ENCODE measurements around the gene GMCL1.
A peak's percentile ranks its signal among the peaks of the same experiment; 100 is the strongest.
"Not testable (repeated sequence)": the region's sequence is repeated elsewhere in the genome, so short reads cannot be mapped to it uniquely, and the experiment has no call there.

GMCL1 gene

DNA sequence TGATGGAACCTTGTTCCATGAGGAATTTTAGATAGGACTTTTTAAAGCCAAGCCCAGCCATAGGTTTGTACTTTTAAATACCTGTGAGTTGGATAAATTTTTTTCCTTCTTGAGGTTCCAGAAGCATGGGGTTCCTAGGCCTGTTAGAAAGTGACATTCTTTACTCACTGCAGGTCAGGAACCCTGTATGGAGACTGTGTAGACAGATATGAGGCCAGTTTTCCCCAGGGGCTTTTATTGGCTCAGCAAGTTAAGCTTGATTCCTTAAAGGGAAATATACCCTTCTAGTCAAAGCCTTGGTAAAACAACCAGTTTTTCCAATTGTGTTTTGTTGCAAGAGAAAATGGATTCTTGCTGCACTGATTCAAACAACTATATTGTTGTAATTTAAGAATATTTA is 38.4 kb upstream of the GMCL1 start:
- no peaks in the 10 kb centered on the region for H3K9me3 ChIP-seq (ENCODE audit: control insufficient read depth, insufficient read depth, low read depth, low read length)
- no peak overlapping the region for H3K27ac ChIP-seq (ENCODE audit: low read depth, low read length)
- no peaks in the 10 kb centered on the region for H3K36me3 ChIP-seq (ENCODE audit: control insufficient read depth, insufficient read depth, low read length)
- H3K27me3 ChIP-seq (ENCODE audit: control insufficient read depth, insufficient read depth, low read length), result no peaks in the 10 kb centered on the region
- peaks cover 20% of the 10 kb centered on the region for H3K4me1 ChIP-seq (ENCODE audit: control insufficient read depth, insufficient read depth, low read length)
- H3K9ac ChIP-seq (ENCODE audit: low read length), result no peak overlapping the region
- H3K4me3 ChIP-seq (ENCODE audit: low read depth, low read length), result no peak overlapping the region

GRCh38 chr2:69796174-69796573 is 33.3 kb upstream of the GMCL1 start:
- Histone ChIP-seq H3K27me3 (ENCODE audit: control insufficient read depth, insufficient read depth, low read length) (no peaks in the 10 kb centered on the region), H3K9me3 (ENCODE audit: control insufficient read depth, insufficient read depth, low read depth, low read length) (no peaks in the 10 kb centered on the region), H3K4me3 (ENCODE audit: low read depth, low read length) (no peak overlapping the region), H3K4me1 (ENCODE audit: control insufficient read depth, insufficient read depth, low read length) (peaks cover 25% of the 10 kb centered on the region), H3K36me3 (ENCODE audit: control insufficient read depth, insufficient read depth, low read length) (no peaks in the 10 kb centered on the region), H3K9ac (ENCODE audit: low read length) (no peak overlapping the region), H3K27ac (ENCODE audit: low read depth, low read length) (no peak overlapping the region)

DNA sequence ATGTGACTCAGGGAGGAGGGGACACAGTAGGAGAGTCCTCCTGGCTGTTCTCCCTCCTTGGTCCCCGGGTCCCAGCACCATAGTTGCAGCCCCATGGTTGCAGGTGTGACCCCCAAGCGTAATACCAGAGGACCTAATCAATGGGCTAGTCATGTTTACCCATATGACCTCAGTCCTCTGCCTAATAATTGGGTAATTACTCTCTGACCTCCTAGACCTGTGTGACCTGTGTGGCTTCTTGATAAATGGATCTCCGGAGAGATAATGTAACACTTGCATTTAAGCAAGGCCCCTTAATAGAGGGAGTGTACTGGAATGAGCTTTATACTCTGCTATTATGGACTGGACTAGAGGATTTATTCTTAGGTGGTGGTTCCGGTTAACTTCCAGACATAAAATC is 32.2 kb upstream of the GMCL1 start:
- Histone ChIP-seq H3K27ac (ENCODE audit: low read depth, low read length) (no peak overlapping the region), H3K36me3 (ENCODE audit: control insufficient read depth, insufficient read depth, low read length) (no peaks in the 10 kb centered on the region), H3K9ac (ENCODE audit: low read length) (no peak overlapping the region), H3K9me3 (ENCODE audit: control insufficient read depth, insufficient read depth, low read depth, low read length) (no peaks in the 10 kb centered on the region), H3K4me1 (ENCODE audit: control insufficient read depth, insufficient read depth, low read length) (peaks cover 25% of the 10 kb centered on the region), H3K27me3 (ENCODE audit: control insufficient read depth, insufficient read depth, low read length) (no peaks in the 10 kb centered on the region), H3K4me3 (ENCODE audit: low read depth, low read length) (no peak overlapping the region)

DNA sequence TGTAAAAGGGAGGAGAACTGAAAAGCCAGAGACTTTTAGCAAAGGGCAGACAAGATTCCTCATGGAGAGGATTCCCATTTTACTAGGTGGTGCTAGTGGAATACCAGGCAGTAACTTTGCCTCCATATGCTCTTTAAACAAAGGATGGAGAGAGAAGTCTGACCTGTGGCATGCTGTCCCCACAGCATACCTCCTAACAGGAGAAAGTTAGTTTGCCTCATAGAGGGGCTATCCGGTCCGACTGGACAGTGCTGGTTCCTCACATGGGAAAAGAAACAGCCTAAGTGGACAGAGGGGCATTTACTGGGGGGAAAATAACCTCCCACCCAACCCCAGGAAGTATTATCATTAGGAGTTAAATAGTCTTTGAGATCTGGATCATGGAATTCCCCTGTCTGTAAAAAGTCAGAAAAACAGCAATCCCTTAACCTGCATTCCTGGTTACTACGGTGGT is 31.6 kb upstream of the GMCL1 start:
- Histone ChIP-seq H3K4me3 (ENCODE audit: low read depth, low read length) (peak overlapping the region; percentile 26; the same call in 1 of the 2 replicates), H3K9me3 (ENCODE audit: control insufficient read depth, insufficient read depth, low read depth, low read length) (no peaks in the 10 kb centered on the region), H3K4me1 (ENCODE audit: control insufficient read depth, insufficient read depth, low read length) (peaks cover 25% of the 10 kb centered on the region), H3K27me3 (ENCODE audit: control insufficient read depth, insufficient read depth, low read length) (no peaks in the 10 kb centered on the region), H3K9ac (ENCODE audit: low read length) (peak overlapping the region; percentile 67), H3K27ac (ENCODE audit: low read depth, low read length) (no peak overlapping the region; the same call in 1 of the 2 replicates), H3K36me3 (ENCODE audit: control insufficient read depth, insufficient read depth, low read length) (no peaks in the 10 kb centered on the region)

GRCh38 chr2:69798290-69798908 is 31.1 kb upstream of the GMCL1 start:
- H3K4me1 ChIP-seq (ENCODE audit: control insufficient read depth, insufficient read depth, low read length), result peaks cover 25% of the 10 kb centered on the region
- H3K27ac ChIP-seq (ENCODE audit: low read depth, low read length), result peak overlapping the region; percentile 73; the same call in 1 of the 2 replicates
- peak overlapping the region; percentile 26; the same call in 1 of the 2 replicates for H3K4me3 ChIP-seq (ENCODE audit: low read depth, low read length)
- H3K9ac ChIP-seq (ENCODE audit: low read length), result peak overlapping the region; percentile 67
- no peaks in the 10 kb centered on the region for H3K9me3 ChIP-seq (ENCODE audit: control insufficient read depth, insufficient read depth, low read depth, low read length)
- no peaks in the 10 kb centered on the region for H3K27me3 ChIP-seq (ENCODE audit: control insufficient read depth, insufficient read depth, low read length)
- no peaks in the 10 kb centered on the region for H3K36me3 ChIP-seq (ENCODE audit: control insufficient read depth, insufficient read depth, low read length)

DNA sequence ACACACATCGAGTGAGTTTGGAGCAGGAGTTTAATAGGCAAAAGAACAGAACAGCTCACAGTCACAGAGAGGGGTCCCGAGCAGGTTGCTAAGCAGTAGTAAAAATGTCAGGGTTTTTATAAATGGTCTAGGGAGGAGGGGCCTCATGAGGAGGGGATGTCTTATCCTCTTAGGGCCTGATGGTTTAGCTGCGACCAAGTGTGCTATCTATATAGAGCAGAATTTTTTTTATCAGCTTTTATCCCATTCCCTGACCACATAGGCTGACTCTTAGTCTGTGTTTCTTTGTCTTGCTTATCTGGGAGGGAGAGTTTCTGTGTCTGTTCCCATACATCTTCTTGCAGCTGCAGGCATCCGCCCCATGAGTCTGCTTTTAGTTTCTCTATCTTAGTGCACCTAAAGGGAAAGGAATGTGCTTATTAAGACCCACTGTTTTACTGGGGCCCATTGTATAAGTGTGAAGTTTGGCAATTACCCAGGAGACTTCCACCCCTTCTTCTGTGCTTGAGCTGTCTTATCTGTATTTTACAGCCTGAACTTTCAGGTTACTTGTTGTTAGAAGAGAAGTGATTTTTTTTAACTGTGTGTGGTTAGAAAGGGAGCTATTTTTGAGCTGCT is 30.4 kb upstream of the GMCL1 start:
- peak overlapping the region; percentile 67 for H3K9ac ChIP-seq (ENCODE audit: low read length)
- H3K4me1 ChIP-seq (ENCODE audit: control insufficient read depth, insufficient read depth, low read length), result peaks cover 25% of the 10 kb centered on the region
- H3K9me3 ChIP-seq (ENCODE audit: control insufficient read depth, insufficient read depth, low read depth, low read length), result no peaks in the 10 kb centered on the region
- H3K27me3 ChIP-seq (ENCODE audit: control insufficient read depth, insufficient read depth, low read length), result no peaks in the 10 kb centered on the region
- peak overlapping the region; percentile 73; the same call in 1 of the 2 replicates for H3K27ac ChIP-seq (ENCODE audit: low read depth, low read length)
- H3K4me3 ChIP-seq (ENCODE audit: low read depth, low read length), result peak overlapping the region; percentile 26; the same call in 1 of the 2 replicates
- H3K36me3 ChIP-seq (ENCODE audit: control insufficient read depth, insufficient read depth, low read length), result no peaks in the 10 kb centered on the region

- H3K36me3 ChIP-seq (ENCODE audit: control insufficient read depth, insufficient read depth, low read length), result 0 out of 2 replicates have a peak, but pooled peaks cover 4% of the 10 kb centered on the region
Observed at GRCh38 chr2:69801745-69802290, 27.6 kb upstream of the GMCL1 start.

GRCh38 chr2:69802781-69803367 is 26.6 kb upstream of the GMCL1 start:
- not testable (repeated sequence) for H3K9ac ChIP-seq (ENCODE audit: low read length); H3K36me3 ChIP-seq (ENCODE audit: control insufficient read depth, insufficient read depth, low read length); H3K4me3 ChIP-seq (ENCODE audit: low read depth, low read length); H3K27me3 ChIP-seq (ENCODE audit: control insufficient read depth, insufficient read depth, low read length); H3K9me3 ChIP-seq (ENCODE audit: control insufficient read depth, insufficient read depth, low read depth, low read length); H3K27ac ChIP-seq (ENCODE audit: low read depth, low read length)
- H3K4me1 ChIP-seq (ENCODE audit: control insufficient read depth, insufficient read depth, low read length), result peaks cover 20% of the 10 kb centered on the region

More at GRCh38 chr2:69801745-69802290, 27.6 kb upstream of the GMCL1 start:
- H3K27ac ChIP-seq (ENCODE audit: low read depth, low read length), result no peak overlapping the region
- no peaks in the 10 kb centered on the region for H3K27me3 ChIP-seq (ENCODE audit: control insufficient read depth, insufficient read depth, low read length)
- peaks cover 25% of the 10 kb centered on the region for H3K4me1 ChIP-seq (ENCODE audit: control insufficient read depth, insufficient read depth, low read length)
- H3K4me3 ChIP-seq (ENCODE audit: low read depth, low read length), result no peak overlapping the region
- no peaks in the 10 kb centered on the region for H3K9me3 ChIP-seq (ENCODE audit: control insufficient read depth, insufficient read depth, low read depth, low read length)
- H3K9ac ChIP-seq (ENCODE audit: low read length), result no peak overlapping the region

- Histone ChIP-seq H3K27me3 (ENCODE audit: control insufficient read depth, insufficient read depth, low read length) (no peaks in the 10 kb centered on the region), H3K9ac (ENCODE audit: low read length) (no peak overlapping the region), H3K36me3 (ENCODE audit: control insufficient read depth, insufficient read depth, low read length) (0 out of 2 replicates have a peak, but pooled peaks cover 4% of the 10 kb centered on the region), H3K4me1 (ENCODE audit: control insufficient read depth, insufficient read depth, low read length) (peaks cover 4% of the 10 kb centered on the region; the same call in 1 of the 2 replicates), H3K4me3 (ENCODE audit: low read depth, low read length) (no peak overlapping the region), H3K9me3 (ENCODE audit: control insufficient read depth, insufficient read depth, low read depth, low read length) (no peaks in the 10 kb centered on the region), H3K27ac (ENCODE audit: low read depth, low read length) (no peak overlapping the region)
Observed at GRCh38 chr2:69804416-69804815, 25.0 kb upstream of the GMCL1 start.

- Histone ChIP-seq H3K9ac (ENCODE audit: low read length) (no peak overlapping the region), H3K27me3 (ENCODE audit: control insufficient read depth, insufficient read depth, low read length) (no peaks in the 10 kb centered on the region), H3K27ac (ENCODE audit: low read depth, low read length) (no peak overlapping the region), H3K9me3 (ENCODE audit: control insufficient read depth, insufficient read depth, low read depth, low read length) (no peaks in the 10 kb centered on the region), H3K4me1 (ENCODE audit: control insufficient read depth, insufficient read depth, low read length) (no peaks in the 10 kb centered on the region), H3K36me3 (ENCODE audit: control insufficient read depth, insufficient read depth, low read length) (0 out of 2 replicates have a peak, but pooled peaks cover 4% of the 10 kb centered on the region), H3K4me3 (ENCODE audit: low read depth, low read length) (no peak overlapping the region)
Observed at GRCh38 chr2:69805887-69806286, 23.6 kb upstream of the GMCL1 start.

All from HUES6 (cell line).